Measurements from ENCODE around the gene BMP6. TPM values are rescaled to one million over a fixed set of nuclear protein-coding genes. Genes with fewer than 3 reads are reported as not detected.

BMP6 gene
- total RNA-seq, 1 donor from 2014 or later: 6.6 TPM

- no peaks in the 10 kb centered on the region for H3K27me3 ChIP-seq (ENCODE audit: low read depth)
- no peak overlapping the region for H3K4me3 ChIP-seq
- H3K36me3 ChIP-seq: no peaks in the 10 kb centered on the region
- H3K4me1 ChIP-seq: no peaks in the 10 kb centered on the region
- ATAC-seq (no peak), DNase-seq (no peak)
- H3K9me3 ChIP-seq: no peaks in the 10 kb centered on the region
- TF ChIP-seq, protein P1, sequence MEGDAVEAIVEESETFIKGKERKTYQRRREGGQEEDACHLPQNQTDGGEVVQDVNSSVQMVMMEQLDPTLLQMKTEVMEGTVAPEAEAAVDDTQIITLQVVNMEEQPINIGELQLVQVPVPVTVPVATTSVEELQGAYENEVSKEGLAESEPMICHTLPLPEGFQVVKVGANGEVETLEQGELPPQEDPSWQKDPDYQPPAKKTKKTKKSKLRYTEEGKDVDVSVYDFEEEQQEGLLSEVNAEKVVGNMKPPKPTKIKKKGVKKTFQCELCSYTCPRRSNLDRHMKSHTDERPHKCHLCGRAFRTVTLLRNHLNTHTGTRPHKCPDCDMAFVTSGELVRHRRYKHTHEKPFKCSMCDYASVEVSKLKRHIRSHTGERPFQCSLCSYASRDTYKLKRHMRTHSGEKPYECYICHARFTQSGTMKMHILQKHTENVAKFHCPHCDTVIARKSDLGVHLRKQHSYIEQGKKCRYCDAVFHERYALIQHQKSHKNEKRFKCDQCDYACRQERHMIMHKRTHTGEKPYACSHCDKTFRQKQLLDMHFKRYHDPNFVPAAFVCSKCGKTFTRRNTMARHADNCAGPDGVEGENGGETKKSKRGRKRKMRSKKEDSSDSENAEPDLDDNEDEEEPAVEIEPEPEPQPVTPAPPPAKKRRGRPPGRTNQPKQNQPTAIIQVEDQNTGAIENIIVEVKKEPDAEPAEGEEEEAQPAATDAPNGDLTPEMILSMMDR (IDR thresholded peaks at IDR 0.05): no peak
- intact Hi-C loops (cut with DNase I): no loop called here
- no peak overlapping the region for H3K27ac ChIP-seq
Measured at GRCh38 chr6:7916959-7917358, 191.1 kb downstream of the BMP6 start.

DNA sequence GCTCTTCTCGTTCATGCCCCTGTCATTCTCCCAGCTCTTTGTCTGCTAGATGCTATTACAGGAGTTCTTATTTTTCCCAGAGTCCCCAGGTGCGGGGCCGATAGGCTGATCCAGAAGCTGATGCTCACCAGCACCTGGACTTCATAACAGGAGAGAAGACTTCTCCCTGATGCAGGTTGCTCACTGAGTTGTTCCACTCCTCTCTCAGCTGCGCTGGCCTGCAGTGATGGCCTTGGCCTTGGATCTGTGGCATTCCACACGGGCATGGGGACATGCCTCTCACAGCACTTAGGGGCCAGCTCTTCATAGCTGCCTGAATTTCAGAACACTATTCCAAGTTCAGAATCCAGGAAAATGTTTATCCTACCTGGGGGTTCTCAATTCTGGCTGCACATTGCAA, 191.8 kb downstream of the BMP6 start:
- ATAC-seq: no peak
- H3K9me3 ChIP-seq: no peaks in the 10 kb centered on the region
- no peaks in the 10 kb centered on the region for H3K27me3 ChIP-seq (ENCODE audit: low read depth)
- H3K4me3 ChIP-seq: no peak overlapping the region
- H3K36me3 ChIP-seq: no peaks in the 10 kb centered on the region
- intact Hi-C loops (cut with DNase I): no loop called here
- no peak overlapping the region for H3K27ac ChIP-seq
- TF ChIP-seq, protein P1 (IDR thresholded peaks at IDR 0.05): no peak
- DNase-seq: no peak
- H3K4me1 ChIP-seq: no peaks in the 10 kb centered on the region

DNA sequence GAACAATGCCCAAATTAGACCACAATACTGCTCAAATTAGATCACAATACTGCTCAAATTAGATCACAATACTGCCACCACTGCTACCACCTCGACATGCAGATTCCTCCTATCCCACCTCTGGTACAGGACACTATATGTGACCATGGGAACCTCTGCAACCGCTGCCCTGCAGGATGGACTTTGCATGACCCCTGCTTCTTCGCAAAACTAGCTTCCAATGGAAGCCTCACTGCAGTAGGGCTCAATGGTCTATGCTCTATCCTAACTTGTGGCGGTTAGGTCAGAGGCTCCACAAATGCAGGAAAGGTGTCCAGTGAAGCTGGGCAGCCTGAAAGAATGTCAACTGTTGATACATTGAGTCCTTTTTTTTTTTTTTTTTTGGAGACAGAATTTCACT, 192.5 kb downstream of the BMP6 start:
- no peaks in the 10 kb centered on the region for H3K4me1 ChIP-seq

GRCh38 chr6:7919871-7920270, 194.0 kb downstream of the BMP6 start:
- no peak overlapping the region for H3K27ac ChIP-seq
- H3K9me3 ChIP-seq: peaks cover 3% of the 10 kb centered on the region
- no peaks in the 10 kb centered on the region for H3K27me3 ChIP-seq (ENCODE audit: low read depth)
- DNase-seq (no peak), ATAC-seq (no peak)
- TF ChIP-seq, protein P1 (IDR thresholded peaks at IDR 0.05): no peak
- H3K36me3 ChIP-seq: no peaks in the 10 kb centered on the region
- intact Hi-C loops (cut with DNase I): no loop called here
- no peak overlapping the region for H3K4me3 ChIP-seq
- H3K4me1 ChIP-seq: no peaks in the 10 kb centered on the region

More for the DNA sequence above, 192.5 kb downstream of the BMP6 start:
- DNase-seq: no peak
- Histone ChIP-seq H3K27ac (no peak overlapping the region), H3K36me3 (no peaks in the 10 kb centered on the region), H3K27me3 (ENCODE audit: low read depth) (no peaks in the 10 kb centered on the region), H3K4me3 (no peak overlapping the region), H3K9me3 (no peaks in the 10 kb centered on the region)
- intact Hi-C loops (cut with DNase I): no loop called here
- no peak for ATAC-seq
- TF ChIP-seq, protein P1 (IDR thresholded peaks at IDR 0.05): no peak

DNA sequence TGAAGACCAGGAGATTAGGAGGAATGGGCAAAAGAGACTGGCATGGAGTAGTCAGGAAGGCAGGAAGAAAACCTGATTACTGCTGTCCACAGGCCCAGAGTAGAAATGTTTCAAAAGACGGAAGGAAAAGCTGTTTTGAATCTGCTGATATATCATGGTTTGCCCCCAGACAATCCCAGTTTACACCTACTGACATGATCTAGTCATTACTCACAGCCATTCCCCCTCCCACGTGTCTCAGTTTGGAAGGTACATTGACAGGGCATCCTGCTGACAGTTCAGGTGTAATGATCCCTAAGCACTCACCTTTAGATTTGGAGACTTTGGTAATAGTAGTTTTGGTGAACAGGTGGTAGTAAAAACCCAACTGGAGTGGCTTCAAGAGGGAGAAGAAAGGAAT, 194.5 kb downstream of the BMP6 start:
- H3K36me3 ChIP-seq: no peaks in the 10 kb centered on the region
- no peaks in the 10 kb centered on the region for H3K4me1 ChIP-seq
- H3K27ac ChIP-seq: no peak overlapping the region
- no peak overlapping the region for H3K4me3 ChIP-seq
- TF ChIP-seq, protein P1 (IDR thresholded peaks at IDR 0.05): no peak
- no peak for DNase-seq
- ATAC-seq: no peak
- intact Hi-C loops (cut with DNase I): no loop called here
- H3K9me3 ChIP-seq: peaks cover 5% of the 10 kb centered on the region
- no peaks in the 10 kb centered on the region for H3K27me3 ChIP-seq (ENCODE audit: low read depth)

GRCh38 chr6:7921046-7921445, 195.1 kb downstream of the BMP6 start:
- no peak for DNase-seq
- H3K4me1 ChIP-seq: no peaks in the 10 kb centered on the region
- H3K4me3 ChIP-seq: no peak overlapping the region
- TF ChIP-seq, protein P1 (IDR thresholded peaks at IDR 0.05): no peak
- H3K27me3 ChIP-seq (ENCODE audit: low read depth): no peaks in the 10 kb centered on the region
- intact Hi-C loops (cut with DNase I): no loop called here
- no peak for ATAC-seq
- peaks cover 5% of the 10 kb centered on the region for H3K9me3 ChIP-seq
- no peaks in the 10 kb centered on the region for H3K36me3 ChIP-seq
- H3K27ac ChIP-seq: no peak overlapping the region
